GM21723 (cell line): ENCODE measurements around the gene FMN1.
"Not testable (repeated sequence)": the region's sequence is repeated elsewhere in the genome, so short reads cannot be mapped to it uniquely, and the experiment has no call there.

Source experiments
- ATAC-seq: cut with Tn5 transposase; IDR thresholded peaks from one replicate; pipeline ENCODE4 v1.9.1; 2021; ENCODE audit warnings: mild to moderate bottlenecking, moderate library complexity; ENCODE audit not compliant: unreplicated experiment

FMN1 gene

DNA sequence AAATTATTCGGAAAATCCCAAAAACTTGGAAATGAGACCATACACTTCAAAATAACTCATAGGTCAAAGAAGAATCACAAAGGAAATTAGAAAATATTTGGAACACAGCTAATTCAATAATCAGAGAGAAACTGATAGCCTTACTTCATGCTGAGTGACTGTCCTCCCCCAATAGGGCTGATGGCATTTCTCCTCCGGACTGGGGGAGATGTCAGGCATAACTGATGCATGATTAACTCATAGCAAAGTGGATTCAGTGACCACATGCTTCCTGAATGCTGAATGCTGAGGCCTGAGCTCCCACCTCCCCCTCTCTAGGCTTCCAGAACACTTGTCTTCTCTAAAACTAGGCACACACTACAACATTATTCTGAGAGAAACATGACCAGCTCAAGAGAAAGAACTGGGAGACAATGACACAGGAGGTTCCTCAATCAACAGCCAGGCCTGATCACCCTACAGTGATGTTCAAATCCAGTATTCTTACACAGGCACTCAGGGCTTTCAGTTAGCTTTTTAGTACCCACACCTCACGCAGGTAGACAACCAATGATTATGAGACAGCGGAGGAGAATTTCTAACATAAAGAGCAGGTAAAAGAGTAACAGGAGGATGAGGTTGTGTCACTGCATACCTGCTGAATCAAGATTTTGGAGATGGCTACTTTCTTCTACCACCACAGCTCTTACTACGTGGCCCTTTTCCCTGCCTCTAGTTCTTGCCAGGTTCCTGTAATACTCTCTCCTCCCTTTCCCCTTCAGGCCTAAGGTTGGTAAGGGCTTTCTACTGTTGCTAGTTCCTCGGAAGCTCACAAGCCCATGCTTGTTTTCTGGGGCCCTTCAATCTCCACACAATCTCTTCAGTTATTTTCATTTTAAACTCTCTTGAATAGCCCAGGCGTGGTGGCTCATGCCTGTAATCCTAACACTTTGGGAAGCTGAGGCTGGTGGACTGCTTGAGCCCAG lies 96.1 kb downstream of the FMN1 start:
- ATAC-seq, result no peak

- no peak for ATAC-seq
These were observed 98.4 kb downstream of the FMN1 start for GRCh38 chr15:33096134-33096533.

DNA sequence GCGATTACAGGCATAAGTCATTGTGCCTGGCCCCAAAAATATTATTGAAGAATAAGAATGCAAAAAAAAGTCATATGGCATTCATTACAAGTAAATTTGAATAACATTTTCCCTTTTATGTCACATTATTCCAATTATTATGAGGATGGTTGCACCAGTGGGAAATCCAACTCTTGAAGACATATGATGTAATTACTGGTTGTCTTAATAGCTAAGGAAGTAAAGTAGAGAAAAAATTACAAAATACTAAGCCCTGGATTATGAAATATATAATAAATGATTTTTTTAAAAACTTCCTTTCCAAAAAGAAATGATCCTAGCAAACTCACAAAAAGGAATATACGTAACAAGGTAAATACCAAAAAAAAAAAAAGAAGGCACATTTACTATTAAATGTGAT lies 98.9 kb downstream of the FMN1 start:
- ATAC-seq, result no peak

DNA sequence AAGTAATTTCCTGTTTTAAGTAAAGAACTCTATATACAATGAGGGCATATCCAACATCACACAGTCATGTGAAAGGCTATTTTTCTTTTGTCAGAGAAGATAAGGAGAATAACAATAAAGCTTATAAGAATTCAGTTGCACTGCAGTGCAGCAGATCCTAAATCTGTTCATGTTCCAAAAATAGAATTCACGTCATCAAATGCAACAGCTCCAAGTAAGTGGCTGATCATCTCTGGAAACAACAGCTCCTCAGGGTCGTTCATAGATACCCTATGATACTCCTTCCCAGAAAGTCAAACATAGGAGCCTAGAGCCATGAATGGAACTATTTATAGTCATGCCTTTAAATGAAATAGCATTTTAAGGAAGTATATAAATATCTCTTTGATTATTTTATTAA lies 100.2 kb downstream of the FMN1 start:
- ATAC-seq, result no peak

- ATAC-seq, result no peak
These were observed 101.3 kb downstream of the FMN1 start for GRCh38 chr15:33093222-33093621.

- ATAC-seq, result no peak
These were observed 102.4 kb downstream of the FMN1 start for GRCh38 chr15:33091983-33092693.

DNA sequence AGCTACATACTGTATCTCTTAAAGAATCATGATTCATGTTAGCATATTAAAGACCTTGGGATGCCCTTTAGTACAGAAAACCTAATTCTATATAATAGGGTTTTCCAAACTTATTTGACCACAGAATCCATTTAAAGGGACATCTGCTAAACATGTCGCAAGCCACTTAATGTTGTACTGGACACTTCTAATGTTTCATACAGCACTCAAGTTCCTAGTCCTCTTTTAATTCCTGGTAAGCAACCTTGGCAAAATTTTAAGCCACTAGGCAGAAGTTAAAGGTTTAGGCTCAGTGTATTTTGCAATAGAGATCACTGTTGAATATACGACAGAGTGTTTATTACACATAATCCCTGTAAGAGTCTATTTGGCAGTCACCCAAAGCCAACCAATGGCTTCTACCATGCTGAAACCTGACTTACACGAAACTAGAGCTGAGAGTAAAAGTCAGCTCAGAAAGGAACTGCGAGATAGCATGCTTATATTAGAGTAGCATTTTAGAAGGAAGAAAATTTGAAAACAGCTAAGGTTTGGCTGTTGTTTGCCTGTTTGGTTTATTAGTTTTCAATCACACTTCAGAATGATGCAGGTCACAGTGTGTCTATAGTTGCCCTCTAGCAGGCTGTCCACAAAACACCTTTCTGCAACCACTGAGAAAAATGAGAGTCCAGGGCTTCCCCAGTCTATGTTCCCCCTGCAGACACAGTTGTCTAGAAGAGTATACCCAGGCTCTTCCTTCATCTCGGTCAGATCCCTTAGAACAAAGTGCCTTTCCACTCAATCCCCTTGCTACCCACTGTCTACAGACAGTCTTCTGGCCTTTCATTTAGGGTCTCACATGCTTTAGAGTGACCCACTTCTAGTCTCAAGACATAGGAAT lies 104.4 kb downstream of the FMN1 start:
- ATAC-seq, result no peak

DNA sequence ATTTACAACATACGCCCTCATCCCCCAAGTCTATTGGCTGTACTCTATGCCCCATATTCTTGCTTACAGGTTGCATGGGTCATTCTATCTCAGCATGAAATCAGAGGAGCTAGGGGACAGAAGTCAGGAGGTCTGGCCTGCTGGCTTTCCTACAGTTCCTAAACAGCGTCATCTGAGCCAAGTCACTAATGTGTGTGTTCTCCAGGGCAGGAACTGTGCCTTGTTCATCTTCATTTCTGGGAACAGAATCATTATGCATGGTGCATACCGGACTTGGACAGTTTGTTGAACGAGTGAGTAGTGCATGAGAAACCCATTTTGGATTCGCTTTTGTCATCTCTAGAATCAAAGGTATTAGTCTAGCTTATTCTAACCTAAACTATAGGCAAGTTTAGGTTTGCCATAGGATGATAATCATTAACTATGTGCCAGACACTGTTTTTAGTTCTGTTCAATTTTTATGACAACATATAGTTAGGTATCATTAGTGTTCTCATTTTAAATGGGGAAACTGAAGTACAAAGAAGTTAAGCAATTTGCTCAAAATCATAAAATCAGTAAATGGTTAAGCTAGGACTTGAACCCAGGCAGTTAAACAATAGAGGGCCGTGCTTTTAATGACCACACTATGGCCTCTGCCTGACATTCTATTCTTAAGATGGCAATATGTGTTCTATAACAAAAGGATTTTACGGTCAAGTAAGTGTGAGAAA lies 105.2 kb downstream of the FMN1 start:
- no peak for ATAC-seq

DNA sequence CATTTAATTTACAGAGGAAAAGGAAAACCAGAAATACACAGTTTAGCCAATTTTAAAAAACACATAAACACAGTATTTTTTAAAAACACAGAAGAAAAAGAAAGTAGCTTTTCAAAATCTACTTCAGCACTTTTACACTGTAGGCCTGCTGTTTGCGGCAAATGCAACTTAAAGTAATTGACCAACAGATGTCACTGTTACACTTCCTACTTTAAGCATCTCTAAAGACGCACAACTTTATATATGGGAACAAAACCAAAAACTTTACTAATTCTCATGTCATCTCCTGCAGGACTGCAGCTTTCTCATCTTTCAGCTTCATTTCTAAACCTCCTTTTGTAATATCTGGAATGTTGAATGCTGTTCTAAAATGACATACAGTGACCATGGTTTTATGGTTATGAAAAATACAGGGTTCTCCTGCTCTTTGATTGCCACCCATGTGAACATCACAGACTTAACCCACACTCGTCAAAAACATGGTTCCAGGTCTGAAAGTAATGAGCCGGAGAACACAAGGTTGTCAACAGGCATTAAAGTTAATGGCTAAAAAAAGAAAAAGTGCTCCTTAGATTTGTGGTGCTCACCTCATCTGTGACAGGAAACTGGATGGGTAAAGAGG lies 107.9 kb downstream of the FMN1 start:
- ATAC-seq, result no peak

DNA sequence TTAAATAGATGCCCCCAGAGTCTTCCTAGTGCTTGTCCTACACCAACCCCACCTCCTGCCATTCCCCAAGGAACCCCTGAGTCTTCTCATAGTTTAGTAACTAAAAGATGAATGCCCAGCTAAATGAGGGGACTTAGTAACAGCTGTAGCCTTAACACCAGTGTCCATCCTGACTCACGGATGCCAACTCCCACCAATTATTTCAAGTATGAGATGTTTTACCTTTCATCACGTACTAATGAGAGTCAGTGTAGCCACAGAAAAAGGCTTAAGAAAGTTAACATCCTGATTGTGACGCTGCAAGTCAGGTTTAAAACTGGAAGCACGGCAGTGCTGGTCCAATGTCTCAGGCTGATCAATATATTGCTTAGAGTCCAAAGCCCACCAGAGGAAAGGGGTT lies 109.9 kb downstream of the FMN1 start:
- ATAC-seq, result no peak

GRCh38 chr15:33083232-33084081 lies 111.1 kb downstream of the FMN1 start:
- ATAC-seq, result no peak

GRCh38 chr15:33080006-33080405 lies 114.5 kb downstream of the FMN1 start:
- no peak for ATAC-seq

- no peak for ATAC-seq
These were observed 115.9 kb downstream of the FMN1 start for GRCh38 chr15:33078607-33079006.

DNA sequence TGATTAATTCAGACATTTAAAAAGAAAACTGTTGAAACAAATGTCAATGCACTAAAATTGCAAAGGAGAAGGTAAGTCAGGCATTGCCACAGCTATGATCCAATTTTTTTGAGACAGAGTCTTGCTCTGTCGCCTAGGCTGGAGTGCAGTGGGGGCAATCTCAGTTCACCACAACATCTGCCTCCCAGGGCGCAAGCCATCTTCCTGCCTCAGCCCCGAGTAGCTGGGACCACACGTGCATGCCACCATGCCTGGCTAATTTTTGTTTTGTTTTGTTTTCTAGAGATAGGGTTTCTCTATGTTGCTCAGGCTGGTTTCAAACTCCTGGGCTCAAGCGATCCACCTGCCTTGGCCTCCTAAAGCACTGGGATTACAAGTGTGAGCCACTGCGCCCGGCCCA lies 117.6 kb downstream of the FMN1 start:
- ATAC-seq, result no peak

GRCh38 chr15:33074942-33075341 lies 119.6 kb downstream of the FMN1 start:
- ATAC-seq, result no peak

- no peak for ATAC-seq
These were observed 120.3 kb downstream of the FMN1 start for GRCh38 chr15:33074212-33074611.

DNA sequence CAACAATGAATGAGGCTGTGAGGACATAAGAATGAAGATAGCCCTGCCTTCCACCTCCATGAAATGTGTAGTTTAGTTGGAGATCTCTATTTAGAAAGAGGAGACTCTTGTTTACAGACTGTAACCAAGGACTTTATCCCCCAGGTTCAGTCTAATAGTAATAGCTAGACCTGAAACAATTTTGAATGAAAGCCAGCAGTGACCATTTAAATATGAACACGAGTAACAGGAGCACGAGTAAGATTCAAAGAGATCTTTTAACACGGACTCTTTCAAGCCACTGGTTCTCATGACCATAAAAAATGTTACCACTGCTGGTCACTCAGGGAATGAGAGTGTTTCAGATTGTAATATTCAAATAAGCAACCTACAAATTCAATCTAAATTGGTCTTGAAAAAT lies 123.1 kb downstream of the FMN1 start:
- ATAC-seq, result no peak

GRCh38 chr15:33069903-33070302 lies 124.6 kb downstream of the FMN1 start:
- not testable (repeated sequence) for ATAC-seq

- ATAC-seq, result no peak
These were observed 125.4 kb downstream of the FMN1 start for GRCh38 chr15:33069161-33069560.
